Kidney (tissue), 14 donors: ENCODE measurements around the gene PASD1. TPM values are rescaled to one million over a fixed set of nuclear protein-coding genes. Genes with fewer than 3 reads are reported as not detected.

Experiments
- DNase-seq, 5 donors: peaks; one replicate each; pipeline ENCODE4 v3.0.0-alpha.2; 2013 to 2020
- FAIRE-seq: peaks from 2 replicates; lab custom pipeline; 2012; peaks lifted over from hg19 to GRCh38; lab: Jason Lieb, UNC
- H3K27ac ChIP-seq, 2 donors: one replicate each; pipeline ENCODE4 v1.7.0; 2013; ENCODE audit warnings: low read depth in 2 of 2, low read length in 2 of 2, inconsistent platforms in 1 of 2
- H3K27me3 ChIP-seq: one replicate; pipeline ENCODE4 v1.7.1; 2013; ENCODE audit warnings: low read length, inconsistent platforms; ENCODE audit not compliant: control insufficient read depth, insufficient read depth
- H3K36me3 ChIP-seq, 3 donors: one replicate each; pipeline versions ENCODE4 v1.7.0 to v1.7.1; 2013; ENCODE audit warnings: low read length in 3 of 3, control low read depth in 1 of 3, inconsistent platforms in 1 of 3; ENCODE audit not compliant: insufficient read depth in 3 of 3, control insufficient read depth in 2 of 3
- H3K4me1 ChIP-seq, 3 donors: one replicate each; pipeline versions ENCODE4 v1.7.0 to v1.7.1; 2013; ENCODE audit warnings: low read length in 3 of 3, inconsistent platforms in 1 of 3, low read depth in 1 of 3; ENCODE audit not compliant: control insufficient read depth in 2 of 3, insufficient read depth in 2 of 3
- H3K4me3 ChIP-seq, 3 donors: one replicate each; pipeline versions ENCODE4 v1.7.0 to v1.8.1; 2013; ENCODE audit warnings: low read length in 3 of 3, control low read depth in 1 of 3, inconsistent platforms in 1 of 3
- H3K9ac ChIP-seq, 3 donors: one replicate each; pipeline versions ENCODE4 v1.7.0 to v1.7.1; 2013; ENCODE audit warnings: low read length in 3 of 3, control low read depth in 1 of 3, inconsistent platforms in 1 of 3
- H3K9me3 ChIP-seq, 3 donors: one replicate each; pipeline versions ENCODE4 v1.7.0 to v1.7.1; 2013; ENCODE audit warnings: low read length in 3 of 3, control low read depth in 1 of 3, inconsistent platforms in 1 of 3; ENCODE audit not compliant: control insufficient read depth in 2 of 3, insufficient read depth in 1 of 3
- intact Hi-C: fragments of 100-400 bp; cut with DNase I; formaldehyde crosslinking; loops from one replicate; pipeline ENCODE4 v1.11.1; 2022
- polyA plus RNA-seq: library from polyadenylated mRNA; stranded (reverse); fragments of 350-450 nt; fragmentation: Illumina TruSeq; extraction: RNeasy Lipid Tissue Mini Kit (QIAGEN cat#74804); gene quantifications from one replicate; pipeline ENCODE4 v1.2.3, GENCODE V29; 2014; ENCODE audit warnings: low read depth, low replicate concordance; ENCODE audit not compliant: insufficient read depth
- total RNA-seq: library from RNA; stranded (reverse); fragmentation: NEBNext Ultra II Directional; extraction: Animal tissue kit (Norgen Biotek cat#: 25700); gene quantifications from one replicate; pipeline ENCODE4 v1.2.1, GENCODE V29; 2021
- TF ChIP-seq, protein P1 (sequence below): IDR thresholded peaks from 3 replicates; pipeline ENCODE4 v1.5.1; 2012; ENCODE audit warnings: mild to moderate bottlenecking, moderate library complexity, borderline replicate concordance; ENCODE audit not compliant: insufficient read depth; ENCODE audit errors: extremely low read depth
- donor health status: control.
- donor health status: control.
- donor health status: control.
- donor health status: control.
- donor health status: control.
- donor health status: DM: yes; HTN: yes; CAD: no.
- donor health status: Normal renal cell carcinoma (clear cell type).

PASD1 gene
- total and polyA plus RNA-seq, 2 donors from 2014 or later, result not detected

DNA sequence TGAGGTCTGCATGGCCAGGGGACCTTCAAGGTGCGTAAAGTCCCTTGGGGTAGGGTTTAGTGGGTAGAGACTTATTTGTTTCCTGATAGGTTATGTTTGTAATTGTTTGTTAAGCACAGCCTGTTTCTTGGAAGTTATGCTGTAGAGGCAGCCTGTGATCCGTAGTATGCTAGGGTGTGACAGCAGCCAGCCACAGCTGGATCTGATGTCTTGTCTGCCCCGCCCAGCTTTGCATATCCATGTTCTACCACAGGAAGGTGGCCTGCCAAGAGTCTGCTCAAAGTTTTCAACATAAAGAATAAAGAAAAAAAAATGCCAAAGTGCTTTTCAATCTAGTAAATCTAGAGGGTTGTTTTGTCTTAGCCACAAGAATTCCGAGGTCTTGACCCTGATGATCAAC is 112.7 kb downstream of the PASD1 start:
- Histone ChIP-seq H3K27me3 (no peaks in the 10 kb centered on the region), H3K36me3 (no peaks in the 10 kb centered on the region), H3K27ac (no peak overlapping the region), H3K4me1 (no peaks in the 10 kb centered on the region), H3K9ac (no peak overlapping the region), H3K9me3 (no peaks in the 10 kb centered on the region), H3K4me3 (no peak overlapping the region)
- intact Hi-C loops, result no loop called here
- no peak for FAIRE-seq
- TF ChIP-seq, protein P1, sequence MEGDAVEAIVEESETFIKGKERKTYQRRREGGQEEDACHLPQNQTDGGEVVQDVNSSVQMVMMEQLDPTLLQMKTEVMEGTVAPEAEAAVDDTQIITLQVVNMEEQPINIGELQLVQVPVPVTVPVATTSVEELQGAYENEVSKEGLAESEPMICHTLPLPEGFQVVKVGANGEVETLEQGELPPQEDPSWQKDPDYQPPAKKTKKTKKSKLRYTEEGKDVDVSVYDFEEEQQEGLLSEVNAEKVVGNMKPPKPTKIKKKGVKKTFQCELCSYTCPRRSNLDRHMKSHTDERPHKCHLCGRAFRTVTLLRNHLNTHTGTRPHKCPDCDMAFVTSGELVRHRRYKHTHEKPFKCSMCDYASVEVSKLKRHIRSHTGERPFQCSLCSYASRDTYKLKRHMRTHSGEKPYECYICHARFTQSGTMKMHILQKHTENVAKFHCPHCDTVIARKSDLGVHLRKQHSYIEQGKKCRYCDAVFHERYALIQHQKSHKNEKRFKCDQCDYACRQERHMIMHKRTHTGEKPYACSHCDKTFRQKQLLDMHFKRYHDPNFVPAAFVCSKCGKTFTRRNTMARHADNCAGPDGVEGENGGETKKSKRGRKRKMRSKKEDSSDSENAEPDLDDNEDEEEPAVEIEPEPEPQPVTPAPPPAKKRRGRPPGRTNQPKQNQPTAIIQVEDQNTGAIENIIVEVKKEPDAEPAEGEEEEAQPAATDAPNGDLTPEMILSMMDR, result no peak
- no peak for DNase-seq

DNA sequence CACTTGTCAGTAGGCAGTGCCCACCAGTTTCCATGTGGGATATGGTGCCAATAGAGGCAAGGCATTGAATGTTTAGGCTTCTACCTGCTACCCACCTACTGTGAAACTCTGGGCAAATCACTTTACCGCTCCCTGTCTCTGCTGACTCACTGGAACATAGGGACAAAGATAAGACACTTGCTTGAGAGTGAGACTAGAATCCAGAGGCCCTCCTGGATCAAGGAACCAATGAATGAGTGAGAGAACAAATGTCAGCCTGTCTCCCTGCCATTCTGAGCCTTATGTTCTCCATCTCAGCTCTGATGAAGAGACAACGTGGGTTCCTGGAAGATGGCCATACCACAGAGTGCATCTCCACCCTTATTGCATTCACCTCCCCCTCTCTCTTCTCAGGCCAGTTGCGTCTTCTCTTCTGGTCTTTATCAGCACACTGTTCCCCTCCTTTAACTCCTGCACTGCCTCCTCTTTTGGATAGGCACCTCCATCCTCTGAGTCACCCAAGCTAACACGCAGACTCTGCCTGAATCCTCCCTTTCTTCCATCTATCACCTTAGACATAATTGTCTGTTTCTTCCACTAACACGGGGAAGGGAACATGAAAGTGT is 116.4 kb downstream of the PASD1 start:
- Histone ChIP-seq H3K9me3 (no peaks in the 10 kb centered on the region), H3K27me3 (no peaks in the 10 kb centered on the region), H3K9ac (no peak overlapping the region), H3K36me3 (no peaks in the 10 kb centered on the region), H3K4me1 (no peaks in the 10 kb centered on the region), H3K27ac (no peak overlapping the region), H3K4me3 (no peak overlapping the region)
- FAIRE-seq (no peak), DNase-seq (no peak)
- intact Hi-C loops, result no loop called here
- TF ChIP-seq, protein P1, result no peak

DNA sequence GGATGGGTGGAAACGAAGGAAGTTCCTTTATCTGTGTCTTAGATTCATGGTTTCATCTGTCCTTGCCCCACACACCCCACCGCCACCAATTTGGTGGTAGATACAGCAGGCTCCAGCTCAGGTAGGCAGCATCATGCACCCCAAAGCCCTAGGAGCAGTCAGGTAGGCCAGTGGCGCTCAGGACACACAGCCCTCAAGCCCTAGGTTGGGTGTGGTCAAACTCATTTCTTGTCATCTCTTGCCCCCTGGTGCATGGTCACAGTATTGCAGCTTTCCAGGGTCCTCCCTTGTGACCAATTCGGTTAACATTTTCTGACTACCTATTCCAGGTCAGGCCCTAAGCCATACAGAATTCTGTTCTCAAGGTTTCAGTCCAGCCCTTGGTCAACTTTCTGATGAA is 117.3 kb downstream of the PASD1 start:
- TF ChIP-seq, protein P1, result peak; percentile 60
- no peak overlapping the region for H3K9ac ChIP-seq
- H3K4me1 ChIP-seq, result no peaks in the 10 kb centered on the region
- no peaks in the 10 kb centered on the region for H3K27me3 ChIP-seq
- H3K4me3 ChIP-seq, result no peak overlapping the region
- DNase-seq, result peak in 4 of 5 donors; percentile 30 to 43 (median 39)
- no peak overlapping the region for H3K27ac ChIP-seq
- H3K9me3 ChIP-seq, result no peaks in the 10 kb centered on the region
- no peaks in the 10 kb centered on the region for H3K36me3 ChIP-seq
- FAIRE-seq, result no peak
- intact Hi-C loops, result no loop called here

DNA sequence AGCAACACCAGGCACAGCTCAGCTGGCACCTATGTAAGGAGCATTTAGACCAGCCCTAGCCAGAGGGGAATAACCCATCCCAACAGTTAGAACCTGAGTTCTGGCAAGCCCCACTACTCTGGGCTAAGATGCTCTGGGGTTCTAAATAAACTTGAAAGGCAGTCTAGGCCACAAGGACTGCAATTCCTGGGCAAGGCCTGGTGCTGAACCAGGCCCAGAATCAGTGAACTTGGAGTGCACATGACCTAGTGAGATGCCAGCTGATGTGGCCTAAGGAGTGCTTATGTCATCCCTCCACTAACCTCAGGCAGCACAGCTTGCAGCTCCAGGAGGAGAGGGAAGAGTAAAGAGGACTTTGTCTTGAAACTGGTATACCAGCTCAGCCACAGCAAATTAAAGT is 124.2 kb downstream of the PASD1 start:
- TF ChIP-seq, protein P1, result no peak
- Histone ChIP-seq H3K4me1 (no peaks in the 10 kb centered on the region), H3K27me3 (no peaks in the 10 kb centered on the region), H3K36me3 (no peaks in the 10 kb centered on the region), H3K4me3 (no peak overlapping the region), H3K27ac (no peak overlapping the region), H3K9ac (no peak overlapping the region), H3K9me3 (no peaks in the 10 kb centered on the region)
- intact Hi-C loops, result no loop called here
- DNase-seq (no peak), FAIRE-seq (no peak)
